Activated naive CD8-positive, alpha-beta T cell treated with anti-CD3 and anti-CD28 coated beads, Interleukin-2, amount 50 U/mL, for 24 hours (primary cell): ENCODE measurements around the gene YBX1.

ENCODE experiments used
- ATAC-seq: fragments of 150-1000 bp; cut with Tn5 transposase; one replicate; pipeline ENCODE4 v1.10.0; 2021
- DNase-seq: peaks from one replicate; pipeline ENCODE4 v3.0.0; 2021
- H3K27ac Mint-ChIP-seq: one replicate; pipeline ENCODE4 v1.8.0; 2021; ENCODE audit warnings: mild to moderate bottlenecking, mixed read lengths
- H3K27me3 Mint-ChIP-seq: one replicate; pipeline ENCODE4 v1.8.0; 2021; ENCODE audit warnings: mixed read lengths
- H3K36me3 Mint-ChIP-seq: one replicate; pipeline ENCODE4 v1.8.0; 2021; ENCODE audit warnings: low read depth, mixed read lengths
- H3K4me1 Mint-ChIP-seq: one replicate; pipeline ENCODE4 v1.8.0; 2021; ENCODE audit warnings: mixed read lengths
- H3K4me3 Mint-ChIP-seq: one replicate; pipeline ENCODE4 v1.8.0; 2021; ENCODE audit warnings: mild to moderate bottlenecking, moderate library complexity, mixed read lengths
- H3K9me3 Mint-ChIP-seq: one replicate; pipeline ENCODE4 v1.8.0; 2021; ENCODE audit warnings: mixed read lengths

The YBX1 gene

GRCh38 chr1:42735477-42736105 lies 53.4 kb downstream of the YBX1 start:
- DNase-seq (no peak), ATAC-seq (no peak)
- Mint-ChIP-seq H3K36me3 (no peaks in the 10 kb centered on the region), H3K4me1 (peaks cover 8% of the 10 kb centered on the region), H3K27me3 (no peaks in the 10 kb centered on the region), H3K4me3 (no peak overlapping the region), H3K27ac (no peak overlapping the region), H3K9me3 (no peaks in the 10 kb centered on the region)

DNA sequence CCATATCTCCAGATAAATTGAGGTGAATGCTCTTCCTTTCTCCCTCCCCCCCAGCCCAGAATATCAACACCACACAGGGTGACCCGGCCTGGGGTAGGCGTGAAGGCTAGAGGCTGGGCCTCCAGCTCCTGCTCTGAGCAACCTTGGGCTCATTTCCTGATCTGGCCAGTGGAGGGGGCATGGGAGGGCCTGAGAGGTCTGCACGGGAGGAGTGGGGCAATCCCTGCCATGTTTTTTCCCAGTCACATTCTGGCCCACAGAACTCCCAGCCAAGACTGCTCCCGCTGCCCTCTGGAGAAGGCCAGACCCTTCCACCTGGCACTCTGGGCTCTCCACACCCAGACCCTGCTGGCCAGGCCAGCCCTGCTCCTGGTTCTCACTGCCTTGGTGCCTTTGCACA lies 53.9 kb downstream of the YBX1 start:
- Mint-ChIP-seq H3K27me3 (no peaks in the 10 kb centered on the region), H3K9me3 (no peaks in the 10 kb centered on the region), H3K36me3 (no peaks in the 10 kb centered on the region), H3K27ac (no peak overlapping the region), H3K4me3 (no peak overlapping the region), H3K4me1 (peaks cover 6% of the 10 kb centered on the region)
- DNase-seq = peak; percentile 13
- no peak for ATAC-seq

GRCh38 chr1:42736571-42737200 lies 54.5 kb downstream of the YBX1 start:
- H3K36me3 Mint-ChIP-seq = no peaks in the 10 kb centered on the region

DNA sequence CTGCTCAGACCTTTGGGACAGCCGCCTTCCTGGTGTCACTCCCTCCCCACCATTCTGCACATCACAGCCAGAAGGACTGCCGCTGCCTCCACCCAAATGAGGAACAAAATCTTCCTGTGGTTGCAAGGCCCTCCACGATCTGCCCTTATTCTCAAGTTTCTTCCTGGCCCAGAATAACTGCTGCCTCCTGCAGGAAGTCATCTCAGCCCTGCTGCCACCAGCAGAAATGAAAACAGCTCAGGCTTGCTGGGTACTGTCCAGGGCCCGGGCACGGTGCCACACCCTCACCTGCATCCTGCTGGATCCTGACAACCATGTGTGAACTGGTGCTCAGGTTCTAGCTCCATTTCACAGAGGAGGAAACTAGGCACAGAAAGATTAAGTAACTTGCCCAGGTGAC lies 55.0 kb downstream of the YBX1 start:
- H3K36me3 Mint-ChIP-seq = no peaks in the 10 kb centered on the region
- DNase-seq (no peak), ATAC-seq (no peak)
- no peak overlapping the region for H3K4me3 Mint-ChIP-seq
- no peak overlapping the region for H3K27ac Mint-ChIP-seq
- H3K27me3 Mint-ChIP-seq = no peaks in the 10 kb centered on the region
- peaks cover 6% of the 10 kb centered on the region for H3K4me1 Mint-ChIP-seq
- H3K9me3 Mint-ChIP-seq = no peaks in the 10 kb centered on the region

More at GRCh38 chr1:42736571-42737200, 54.5 kb downstream of the YBX1 start:
- Mint-ChIP-seq H3K27ac (no peak overlapping the region), H3K9me3 (no peaks in the 10 kb centered on the region), H3K27me3 (no peaks in the 10 kb centered on the region), H3K4me1 (peaks cover 6% of the 10 kb centered on the region), H3K4me3 (no peak overlapping the region)
- DNase-seq (no peak), ATAC-seq (no peak)

DNA sequence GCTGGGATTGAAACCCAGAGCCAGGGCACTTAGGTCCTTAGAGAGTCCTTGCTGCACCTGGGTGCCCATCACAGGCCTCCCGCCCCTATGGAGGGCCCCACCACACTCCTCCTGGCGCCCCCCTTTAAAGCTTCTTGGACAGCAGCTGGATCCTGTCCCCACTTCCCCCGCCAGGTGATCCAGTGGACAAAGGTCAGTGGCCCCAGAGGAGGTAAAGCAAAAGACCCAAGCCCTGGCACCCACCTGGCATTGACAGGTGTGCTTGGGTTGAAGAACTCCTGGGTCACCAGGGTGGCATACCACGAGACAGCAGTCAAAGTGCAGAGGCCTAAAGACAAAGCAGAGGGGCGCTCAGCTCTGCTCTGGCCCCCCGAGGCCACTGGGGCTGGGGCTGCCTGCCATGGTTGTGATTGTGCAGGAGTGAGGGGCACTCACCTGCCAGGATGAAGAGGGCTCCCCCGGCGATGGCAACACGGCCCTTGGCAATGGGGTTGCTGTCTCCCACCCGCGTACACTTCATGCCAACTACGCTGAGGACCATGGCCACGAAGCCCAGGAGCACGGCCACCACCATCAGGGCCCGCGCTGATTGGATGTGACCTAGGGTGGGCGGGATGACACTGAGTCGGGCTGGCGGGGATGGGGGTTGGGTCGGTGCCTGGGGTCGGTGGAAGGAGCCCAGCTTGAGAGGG lies 55.9 kb downstream of the YBX1 start:
- Mint-ChIP-seq H3K27me3 (no peaks in the 10 kb centered on the region), H3K4me1 (peaks cover 6% of the 10 kb centered on the region), H3K9me3 (no peaks in the 10 kb centered on the region), H3K4me3 (no peak overlapping the region), H3K36me3 (no peaks in the 10 kb centered on the region), H3K27ac (no peak overlapping the region)
- ATAC-seq (no peak), DNase-seq (no peak)

DNA sequence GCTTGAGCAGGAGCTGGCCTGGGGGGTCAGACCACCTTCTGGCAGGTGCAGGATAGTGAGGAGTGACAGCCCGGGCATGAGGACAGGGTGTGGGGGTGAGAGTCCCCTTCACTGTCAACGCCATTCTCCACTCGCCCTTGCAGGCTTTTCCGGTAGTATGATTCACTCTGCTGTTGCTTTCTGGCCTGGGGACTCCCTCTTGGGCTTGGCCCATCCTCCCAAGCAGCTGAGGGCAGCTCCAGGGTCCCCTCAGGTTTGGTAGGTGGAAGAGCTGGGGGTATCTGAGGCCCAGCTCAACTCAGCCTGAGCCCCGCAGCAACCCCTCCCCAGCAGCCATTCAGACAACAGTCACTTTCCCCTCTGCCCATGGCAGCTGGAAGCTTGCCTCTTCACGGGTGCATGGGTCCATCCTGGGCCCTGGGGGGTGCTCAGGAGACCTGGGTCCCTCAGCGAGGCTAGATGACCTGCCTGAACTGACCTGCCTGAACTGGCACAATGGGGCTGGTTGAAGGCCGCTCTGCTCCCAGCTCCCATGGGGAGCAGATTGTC lies 56.5 kb downstream of the YBX1 start:
- H3K4me3 Mint-ChIP-seq = no peak overlapping the region
- no peak for DNase-seq
- H3K9me3 Mint-ChIP-seq = no peaks in the 10 kb centered on the region
- H3K36me3 Mint-ChIP-seq = no peaks in the 10 kb centered on the region
- ATAC-seq = no peak
- H3K4me1 Mint-ChIP-seq = peaks cover 6% of the 10 kb centered on the region
- H3K27me3 Mint-ChIP-seq = no peaks in the 10 kb centered on the region
- no peak overlapping the region for H3K27ac Mint-ChIP-seq

- DNase-seq (no peak), ATAC-seq (no peak)
- peaks cover 6% of the 10 kb centered on the region for H3K4me1 Mint-ChIP-seq
- H3K27me3 Mint-ChIP-seq = no peaks in the 10 kb centered on the region
- no peaks in the 10 kb centered on the region for H3K9me3 Mint-ChIP-seq
- H3K4me3 Mint-ChIP-seq = no peak within 1 kb of the TSS
- no peak within 1 kb of the TSS for H3K27ac Mint-ChIP-seq
- H3K36me3 Mint-ChIP-seq = no peaks in the 10 kb centered on the region
Observed at GRCh38 chr1:42739753-42740700, 57.8 kb downstream of the YBX1 start, which contains the start of gene CLDN19. TSS of gene CLDN19 (minus strand) at chr1:42740236. CDS start at chr1:42740063, 173 bp downstream.

DNA sequence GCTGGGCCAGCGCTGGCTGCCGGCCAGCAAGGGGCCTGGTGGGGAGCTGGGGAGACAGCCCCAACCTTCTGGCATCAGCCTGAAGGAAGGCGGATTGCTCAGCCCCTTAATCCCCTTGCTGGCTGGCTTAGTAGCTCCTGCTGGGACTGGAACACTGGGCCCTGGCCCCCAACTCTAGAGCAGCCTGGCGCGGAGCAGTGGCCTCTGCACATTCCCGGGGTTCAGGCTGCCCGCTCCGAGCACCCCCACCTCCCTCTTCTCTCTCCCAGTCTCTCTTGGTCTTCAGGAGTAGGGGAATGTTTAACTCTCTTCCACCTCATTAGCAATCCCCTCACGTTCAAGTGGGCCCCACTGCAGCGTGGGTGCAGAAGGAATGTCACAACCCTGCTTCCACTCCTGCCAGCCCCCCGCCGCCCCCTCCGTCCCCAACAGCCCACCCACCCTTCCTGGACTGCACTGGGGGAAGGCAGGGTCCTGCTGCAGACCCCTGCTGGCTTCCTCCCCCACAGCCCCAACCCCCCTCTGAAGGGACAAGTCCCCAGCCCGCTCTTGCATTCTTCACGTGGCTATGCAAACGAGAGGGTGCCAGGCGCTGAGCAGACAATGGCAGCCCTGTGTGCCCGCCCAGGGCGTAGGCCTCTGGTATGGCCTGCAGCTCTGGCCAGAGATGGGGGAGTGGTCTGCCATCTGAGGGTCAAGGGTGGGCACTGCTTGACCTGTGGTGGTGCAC lies 58.8 kb downstream of the YBX1 start:
- Mint-ChIP-seq H3K4me3 (no peak overlapping the region), H3K27me3 (no peaks in the 10 kb centered on the region), H3K36me3 (no peaks in the 10 kb centered on the region), H3K9me3 (no peaks in the 10 kb centered on the region), H3K27ac (no peak overlapping the region), H3K4me1 (peaks cover 6% of the 10 kb centered on the region)
- no peak for DNase-seq
- ATAC-seq = no peak

DNA sequence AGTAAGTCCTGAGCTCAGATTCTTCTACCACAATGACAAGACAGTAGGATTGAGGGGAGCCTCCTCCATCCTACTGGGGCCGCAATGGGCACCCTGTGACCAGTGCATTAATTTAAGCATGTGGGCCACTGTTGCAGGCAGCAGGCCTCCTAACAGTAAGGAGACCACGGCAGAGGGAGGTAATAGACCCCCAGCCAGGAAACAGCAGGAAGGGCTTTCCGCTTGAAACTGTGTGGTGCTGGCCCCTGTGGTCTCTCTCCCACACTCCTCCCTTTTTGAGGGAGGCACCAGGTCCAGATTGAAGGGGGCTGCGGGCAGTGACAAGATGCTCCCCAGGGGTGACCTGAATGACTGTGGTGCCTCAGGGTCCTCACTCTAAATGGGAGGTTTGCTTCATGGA lies 59.5 kb downstream of the YBX1 start:
- Mint-ChIP-seq H3K36me3 (no peaks in the 10 kb centered on the region), H3K9me3 (no peaks in the 10 kb centered on the region), H3K4me1 (peaks cover 4% of the 10 kb centered on the region)

DNA sequence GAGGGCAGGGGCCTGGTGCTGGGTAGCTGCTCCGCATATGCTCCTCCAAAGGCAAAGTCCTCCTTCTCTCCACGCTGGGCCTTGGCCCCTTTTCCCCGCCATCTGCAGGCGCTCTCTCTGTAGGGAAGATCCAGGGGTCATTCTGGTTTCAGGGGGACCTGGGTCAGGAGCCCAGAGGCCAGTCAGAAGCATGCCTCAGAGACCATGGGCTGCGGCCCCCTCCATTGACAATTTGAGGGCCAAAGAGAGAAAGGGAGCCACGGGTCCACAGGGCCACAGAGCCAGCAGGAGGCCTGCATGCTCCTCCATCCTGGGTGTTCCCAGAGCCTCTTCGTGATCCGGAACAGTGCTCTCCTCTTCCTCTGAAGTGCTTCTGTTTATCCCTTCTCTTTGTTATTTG lies 59.9 kb downstream of the YBX1 start:
- H3K4me3 Mint-ChIP-seq = no peak overlapping the region
- no peaks in the 10 kb centered on the region for H3K9me3 Mint-ChIP-seq
- no peak for DNase-seq
- H3K27ac Mint-ChIP-seq = no peak overlapping the region
- H3K27me3 Mint-ChIP-seq = no peaks in the 10 kb centered on the region
- H3K4me1 Mint-ChIP-seq = peaks cover 3% of the 10 kb centered on the region
- ATAC-seq = no peak
- H3K36me3 Mint-ChIP-seq = no peaks in the 10 kb centered on the region

More for the DNA sequence above, 59.5 kb downstream of the YBX1 start:
- no peak for ATAC-seq
- Mint-ChIP-seq H3K27me3 (no peaks in the 10 kb centered on the region), H3K4me3 (no peak overlapping the region), H3K27ac (no peak overlapping the region)
- no peak for DNase-seq

DNA sequence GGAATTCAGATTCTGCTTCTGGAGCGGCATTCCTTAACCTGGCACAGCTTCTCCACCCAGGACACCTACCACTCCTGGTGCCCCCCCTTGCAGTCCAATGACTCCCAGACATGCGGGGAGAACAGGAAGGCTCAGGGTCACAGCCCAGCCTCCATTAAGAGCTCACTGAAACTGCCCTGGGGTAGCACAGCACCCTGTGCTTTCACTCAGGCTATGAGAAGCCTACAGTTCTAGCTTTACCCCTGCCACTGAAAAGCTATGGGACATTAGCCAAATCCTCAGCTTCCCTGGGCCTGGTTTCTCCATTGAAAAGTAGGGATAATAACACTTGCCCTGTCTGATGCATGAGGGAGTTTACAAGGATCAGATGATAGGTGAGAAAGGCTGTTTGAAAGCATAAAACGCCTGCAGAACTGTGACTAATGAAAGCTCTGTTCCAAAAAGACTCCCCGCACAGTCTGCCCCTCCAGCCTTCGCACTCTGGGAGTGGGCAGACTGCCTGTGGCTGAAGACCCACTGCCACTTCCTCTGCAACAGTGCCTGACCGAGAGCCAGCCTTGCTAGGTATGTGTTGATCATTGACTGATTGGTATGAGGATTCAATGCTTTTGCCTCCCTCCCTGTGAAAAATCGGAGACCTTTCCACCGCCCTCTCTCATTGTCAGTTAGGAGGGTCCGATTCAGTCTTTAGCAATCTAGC lies 60.5 kb downstream of the YBX1 start:
- Mint-ChIP-seq H3K27me3 (no peaks in the 10 kb centered on the region), H3K36me3 (no peaks in the 10 kb centered on the region), H3K4me3 (no peak overlapping the region), H3K4me1 (no peaks in the 10 kb centered on the region), H3K9me3 (no peaks in the 10 kb centered on the region), H3K27ac (no peak overlapping the region)
- ATAC-seq (no peak), DNase-seq (no peak)

- no peak for DNase-seq
- Mint-ChIP-seq H3K4me3 (no peak overlapping the region), H3K27ac (no peak overlapping the region), H3K4me1 (no peaks in the 10 kb centered on the region), H3K36me3 (no peaks in the 10 kb centered on the region), H3K9me3 (no peaks in the 10 kb centered on the region), H3K27me3 (no peaks in the 10 kb centered on the region)
- ATAC-seq = no peak
Observed at GRCh38 chr1:42743317-42744147, 61.3 kb downstream of the YBX1 start.

DNA sequence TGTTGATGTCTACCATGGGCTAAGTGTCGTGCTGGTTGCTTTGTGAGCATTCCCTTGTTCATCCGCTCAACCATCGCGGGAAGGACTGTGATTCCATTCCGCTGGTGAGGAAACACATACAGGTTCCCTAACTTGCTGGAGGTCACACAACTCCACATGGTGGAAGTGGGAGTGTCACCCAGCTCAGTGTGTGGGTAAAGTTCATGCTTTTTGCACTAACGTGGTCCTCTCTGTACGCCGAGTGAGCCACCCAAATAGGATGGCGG lies 61.9 kb downstream of the YBX1 start:
- no peak for DNase-seq
- Mint-ChIP-seq H3K4me1 (no peaks in the 10 kb centered on the region), H3K27ac (no peak overlapping the region), H3K36me3 (peaks cover 3% of the 10 kb centered on the region), H3K9me3 (no peaks in the 10 kb centered on the region), H3K27me3 (no peaks in the 10 kb centered on the region), H3K4me3 (no peak overlapping the region)
- no peak for ATAC-seq
